T follicular helper cell (primary cell): ENCODE measurements around the gene TTYH1.
"Not testable (repeated sequence)": the region's sequence is repeated elsewhere in the genome, so short reads cannot be mapped to it uniquely, and the experiment has no call there.

Experiments used
- DNase-seq: peaks from one replicate; pipeline ENCODE4 v3.0.0-alpha.2; 2020; ENCODE audit warnings: low read depth

Gene TTYH1

GRCh38 chr19:54460230-54461005 is 45.2 kb downstream of the TTYH1 start:
- DNase-seq = no peak

DNA sequence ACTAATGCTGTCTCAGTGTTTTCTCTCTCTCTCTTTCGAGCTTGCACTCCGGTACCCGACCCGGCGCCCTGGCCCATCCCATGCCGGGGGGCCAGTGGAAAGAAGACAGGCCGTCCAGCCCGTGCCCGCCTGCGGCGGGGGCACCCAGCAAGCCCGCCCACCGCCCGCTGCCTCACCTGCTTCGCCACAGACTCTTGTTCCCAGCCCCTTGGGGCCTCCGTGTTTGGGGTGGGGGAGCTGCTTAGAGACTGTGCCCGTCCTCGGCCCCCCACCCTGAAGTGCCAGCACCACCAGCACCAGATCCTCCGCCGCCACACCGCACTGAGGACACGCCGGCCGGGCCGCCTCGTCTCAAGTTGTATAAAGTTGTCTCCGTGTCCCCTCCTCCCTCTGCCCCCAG is 45.9 kb downstream of the TTYH1 start:
- DNase-seq = no peak

DNA sequence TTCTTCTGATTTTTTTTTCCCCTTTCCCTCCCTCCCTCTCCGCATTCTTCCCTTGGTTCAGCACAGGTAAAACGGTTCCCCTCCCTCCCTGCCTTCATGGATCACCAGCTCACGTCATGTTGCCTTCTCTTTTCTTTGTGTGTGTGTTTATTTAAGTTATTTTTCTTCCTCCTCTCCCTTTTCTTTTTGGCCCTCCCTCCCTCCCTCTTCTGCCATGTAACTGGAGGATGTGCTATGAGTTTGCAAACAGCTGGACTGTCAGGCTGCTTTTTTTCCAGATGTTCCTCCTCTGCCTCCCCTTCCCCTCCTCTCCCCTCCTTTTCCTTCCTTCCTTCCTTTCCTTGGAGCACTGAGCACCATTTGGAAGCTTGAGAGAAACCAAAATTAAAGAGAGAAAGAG is 46.3 kb downstream of the TTYH1 start:
- no peak for DNase-seq

DNA sequence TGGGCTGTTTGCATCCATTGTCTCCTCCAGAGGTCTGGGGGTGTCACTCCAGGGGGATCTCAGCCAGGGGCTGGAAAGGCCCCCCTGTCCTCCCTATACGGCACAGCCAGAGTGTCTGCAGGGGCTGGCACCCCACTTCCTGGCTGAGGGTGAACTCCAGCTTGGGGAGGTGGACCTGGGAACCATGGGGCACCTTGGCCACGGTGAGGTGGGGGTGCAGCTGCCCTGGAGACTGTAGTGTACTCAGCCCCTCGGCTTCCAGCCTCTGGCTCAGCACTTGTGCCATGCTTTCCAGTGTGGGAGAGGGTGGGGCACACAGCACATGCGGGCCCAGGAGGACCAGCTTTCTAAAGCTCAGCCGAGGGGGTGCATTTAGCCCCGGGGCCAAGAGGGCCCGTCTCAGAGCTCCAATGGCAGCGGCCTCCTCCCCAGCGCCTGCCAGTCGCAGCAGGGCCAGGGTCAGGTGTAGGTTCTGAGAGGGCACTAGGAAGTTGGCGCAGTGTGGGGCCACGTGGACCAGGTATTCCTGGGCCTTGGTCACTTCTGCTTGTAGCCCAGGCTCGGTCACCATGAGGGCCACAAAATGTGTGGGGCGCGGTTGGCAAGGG is 46.9 kb downstream of the TTYH1 start:
- DNase-seq = no peak

- DNase-seq = peak; percentile 53
Observed at GRCh38 chr19:54462655-54463530, 47.6 kb downstream of the TTYH1 start.

GRCh38 chr19:54463531-54464043 is 48.3 kb downstream of the TTYH1 start, which contains the start of gene LENG9:
LENG9 (minus strand) TSS chr19:54463778; CDS start chr19:54463526, 252 bp downstream.
- peak; percentile 94 for DNase-seq

GRCh38 chr19:54464044-54464629 is 48.9 kb downstream of the TTYH1 start:
- peak; percentile 79 for DNase-seq

- DNase-seq = peak; percentile 35
Observed at GRCh38 chr19:54464630-54465425, 49.6 kb downstream of the TTYH1 start.

- DNase-seq = no peak
Observed at GRCh38 chr19:54465426-54466109, 50.3 kb downstream of the TTYH1 start.

DNA sequence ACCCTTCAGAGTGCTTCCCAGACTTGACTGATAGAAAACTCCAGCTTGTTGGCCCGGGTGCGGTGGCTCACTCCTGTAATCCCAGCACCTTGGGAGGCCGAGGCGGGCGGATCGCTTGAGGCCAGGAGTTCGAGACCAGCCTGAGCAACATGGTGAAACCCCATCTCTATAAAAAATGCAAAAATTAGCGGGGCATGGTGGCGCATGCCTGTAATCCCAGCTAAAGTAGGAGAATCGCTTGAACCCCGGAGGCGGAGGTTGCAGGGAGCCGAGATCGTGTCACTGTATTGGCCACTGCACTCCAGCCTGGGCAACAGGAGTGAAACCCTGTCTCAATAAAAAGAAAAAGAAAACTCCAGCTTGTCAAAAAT is 50.8 kb downstream of the TTYH1 start:
- not testable (repeated sequence) for DNase-seq

DNA sequence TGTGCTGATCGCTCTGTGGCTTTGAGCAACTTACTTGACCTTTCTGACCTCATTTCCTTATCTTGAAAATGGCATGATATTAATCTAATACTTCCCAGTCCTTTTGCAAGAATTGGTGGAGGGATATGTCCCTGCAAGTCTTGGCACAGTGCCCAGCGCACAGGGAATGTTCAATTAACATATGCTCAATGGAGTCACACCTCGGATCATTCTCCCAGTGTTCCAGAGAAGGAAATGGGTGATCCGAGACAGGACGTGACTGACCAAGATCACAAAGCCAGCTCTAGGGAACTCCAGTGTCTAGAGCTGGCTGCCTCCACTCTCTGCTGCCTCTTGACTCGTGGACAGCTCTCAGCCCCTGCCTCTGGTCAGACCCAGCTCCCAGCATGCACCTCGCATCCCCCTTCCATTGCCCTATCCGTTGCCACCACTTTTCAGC is 54.3 kb downstream of the TTYH1 start:
- DNase-seq = no peak

DNA sequence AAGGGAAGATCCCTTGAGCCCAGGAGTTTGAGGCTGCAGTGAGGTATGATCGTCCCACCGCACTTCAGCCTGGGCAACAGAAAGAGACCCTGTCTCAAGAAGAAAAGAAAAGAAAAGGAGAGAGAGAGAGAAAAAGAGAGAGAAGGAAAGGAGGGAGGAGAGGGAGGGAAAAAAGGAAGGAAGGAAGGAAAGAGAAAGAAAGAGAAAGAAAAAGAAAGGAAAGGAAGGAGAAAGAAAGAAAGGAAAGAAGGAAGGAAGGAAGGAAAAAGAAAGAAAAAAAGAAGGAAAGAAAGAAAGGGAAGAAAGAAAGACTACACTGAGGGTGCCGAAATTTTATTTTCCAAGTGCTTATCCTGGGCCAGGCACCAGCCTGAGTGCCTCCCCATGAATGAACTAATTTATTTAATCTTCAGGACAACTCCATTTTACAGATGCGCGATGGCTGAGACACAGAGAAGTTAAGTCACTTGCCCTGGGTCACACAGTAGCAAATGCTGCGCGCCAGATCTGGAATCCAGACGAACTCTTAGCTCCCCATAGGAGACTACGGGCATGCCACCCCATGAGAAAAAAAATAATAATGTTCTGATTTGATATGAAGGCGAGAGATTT is 55.1 kb downstream of the TTYH1 start:
- DNase-seq = no peak

DNA sequence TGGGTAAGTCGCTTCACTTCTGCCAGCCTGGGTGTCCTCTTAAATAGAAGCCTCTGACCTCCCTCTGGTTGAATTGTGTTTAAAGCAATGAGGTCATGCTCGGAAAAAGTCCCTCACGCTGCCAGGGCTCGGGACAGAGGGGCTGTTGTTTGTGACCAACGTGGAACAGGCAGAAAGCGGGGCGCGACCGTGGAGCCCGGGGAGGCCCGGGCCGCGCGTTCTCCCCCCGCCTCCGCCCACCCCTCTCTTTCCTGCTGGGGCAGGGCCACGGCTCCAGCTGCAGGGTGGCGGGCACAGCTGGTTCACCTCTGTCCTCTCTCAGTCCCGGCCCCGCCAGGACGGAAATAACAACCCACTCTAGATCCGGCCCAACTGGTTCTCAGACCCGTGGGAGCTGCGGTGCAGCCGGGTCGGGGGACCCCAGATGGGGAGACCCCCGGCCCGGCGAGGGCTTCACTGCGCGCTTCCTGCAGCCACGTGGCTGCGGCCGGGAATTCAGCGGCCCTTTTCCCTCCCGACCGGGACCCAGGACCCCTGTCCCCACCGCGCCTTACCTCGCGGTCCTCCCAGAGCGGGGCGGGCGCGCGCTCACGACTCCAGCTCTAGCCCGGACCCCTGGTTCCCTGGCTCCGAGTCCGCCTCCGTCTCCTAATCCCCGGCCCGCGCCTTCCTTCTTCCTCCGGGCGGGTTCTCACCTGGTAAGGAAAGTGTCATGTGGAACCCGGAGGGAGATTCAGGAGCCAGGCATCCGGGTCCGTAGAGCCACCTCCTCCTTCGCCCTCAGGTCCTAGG is 55.9 kb downstream of the TTYH1 start:
- DNase-seq = no peak

GRCh38 chr19:54473071-54473891 is 58.0 kb downstream of the TTYH1 start, which contains the start of gene CDC42EP5:
CDC42EP5 (minus strand) TSS chr19:54473296; CDS start chr19:54465547, 7,749 bp downstream.
- no peak for DNase-seq

GRCh38 chr19:54473892-54474372 is 58.7 kb downstream of the TTYH1 start:
- no peak for DNase-seq

- DNase-seq = no peak
Observed at GRCh38 chr19:54475706-54476105, 60.4 kb downstream of the TTYH1 start.

- DNase-seq = no peak
Observed at GRCh38 chr19:54477650-54478049, 62.4 kb downstream of the TTYH1 start.

DNA sequence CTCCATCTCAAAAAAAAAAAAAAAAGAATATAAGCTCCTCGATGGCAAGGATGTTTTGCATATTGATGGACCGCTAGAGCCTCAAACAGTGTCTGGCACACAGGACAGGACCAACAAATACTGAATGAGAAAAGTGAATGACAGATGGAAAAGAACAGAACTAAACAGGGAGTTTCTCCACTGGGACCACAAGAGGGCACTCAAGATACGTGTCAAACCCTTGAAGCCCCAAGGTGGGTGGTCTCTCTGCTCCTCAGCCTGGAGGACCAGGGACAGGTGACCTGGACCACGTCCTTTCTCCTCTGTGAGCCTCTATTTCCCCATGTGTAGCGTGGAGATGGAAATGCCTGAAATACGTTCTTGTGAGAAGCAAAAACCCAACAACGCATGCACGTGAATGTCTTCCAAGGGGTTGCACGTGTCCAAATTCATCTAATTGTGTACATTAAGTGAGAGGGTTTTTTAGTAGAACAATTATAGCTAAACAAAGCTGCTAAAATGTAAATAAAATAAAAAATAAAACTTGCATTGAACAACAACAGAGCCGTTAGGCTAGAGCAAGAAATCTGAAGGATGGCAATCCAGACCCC is 63.5 kb downstream of the TTYH1 start:
- DNase-seq = no peak
